Calu3 (cell line): ENCODE data around the gene KCNRG. TPM values are rescaled to one million over a fixed set of nuclear protein-coding genes. Genes with fewer than 3 reads are reported as not detected.

Experiments
- BruUV-seq: library from RNA; stranded (reverse); fragments of 400-500 nt; replicated peaks from 2 replicates; lab custom pipeline; 2021; lab: Mats Ljungman, UMichigan
- CTCF ChIA-PET: fragments of 300-600 bp; sonication (Branson Sonifier 250); formaldehyde crosslinking; loops from one replicate; lab custom pipeline; 2022; ENCODE audit warnings: antibody characterized with exemption; lab: Charles Lee
- DNase-seq: peaks from one replicate; pipeline ENCODE4 v3.0.0; 2022
- H3K27ac Mint-ChIP-seq: one replicate; pipeline ENCODE4 v1.8.0; 2022; ENCODE audit warnings: mixed read lengths; ENCODE audit not compliant: unreplicated experiment
- H3K27me3 Mint-ChIP-seq: one replicate; pipeline ENCODE4 v1.8.0; 2022; ENCODE audit warnings: mixed read lengths; ENCODE audit not compliant: unreplicated experiment
- H3K36me3 Mint-ChIP-seq: one replicate; pipeline ENCODE4 v1.8.0; 2022; ENCODE audit warnings: mild to moderate bottlenecking, moderate library complexity, mixed read lengths; ENCODE audit not compliant: insufficient read depth, unreplicated experiment
- H3K4me1 Mint-ChIP-seq: one replicate; pipeline ENCODE4 v1.8.0; 2022; ENCODE audit warnings: mild to moderate bottlenecking, low read depth, mixed read lengths; ENCODE audit not compliant: unreplicated experiment
- H3K4me3 Mint-ChIP-seq: one replicate; pipeline ENCODE4 v1.8.0; 2022; ENCODE audit warnings: mild to moderate bottlenecking, low read depth, moderate library complexity, mixed read lengths; ENCODE audit not compliant: unreplicated experiment
- H3K9me3 Mint-ChIP-seq: one replicate; pipeline ENCODE4 v1.8.0; 2022; ENCODE audit warnings: low read depth, mixed read lengths; ENCODE audit not compliant: unreplicated experiment
- intact Hi-C: fragments of 100-400 bp; cut with micrococcal nuclease; formaldehyde crosslinking; loops from one replicate; pipeline ENCODE4 v1.10.0; 2022; ENCODE audit not compliant: unreplicated experiment
- total RNA-seq: library from RNA; stranded (reverse); gene quantifications from 2 replicates; pipeline ENCODE4 v1.2.3, GENCODE V29; 2022
- TF ChIP-seq, protein P1 (sequence below): fragments of 200-600 bp; IDR thresholded peaks from one replicate; pipeline ENCODE4 v1.8.0; 2022; ENCODE audit warnings: antibody characterized with exemption; ENCODE audit not compliant: unreplicated experiment

The KCNRG gene
- total RNA-seq, 1 experiment from 2014 or later = not detected

DNA sequence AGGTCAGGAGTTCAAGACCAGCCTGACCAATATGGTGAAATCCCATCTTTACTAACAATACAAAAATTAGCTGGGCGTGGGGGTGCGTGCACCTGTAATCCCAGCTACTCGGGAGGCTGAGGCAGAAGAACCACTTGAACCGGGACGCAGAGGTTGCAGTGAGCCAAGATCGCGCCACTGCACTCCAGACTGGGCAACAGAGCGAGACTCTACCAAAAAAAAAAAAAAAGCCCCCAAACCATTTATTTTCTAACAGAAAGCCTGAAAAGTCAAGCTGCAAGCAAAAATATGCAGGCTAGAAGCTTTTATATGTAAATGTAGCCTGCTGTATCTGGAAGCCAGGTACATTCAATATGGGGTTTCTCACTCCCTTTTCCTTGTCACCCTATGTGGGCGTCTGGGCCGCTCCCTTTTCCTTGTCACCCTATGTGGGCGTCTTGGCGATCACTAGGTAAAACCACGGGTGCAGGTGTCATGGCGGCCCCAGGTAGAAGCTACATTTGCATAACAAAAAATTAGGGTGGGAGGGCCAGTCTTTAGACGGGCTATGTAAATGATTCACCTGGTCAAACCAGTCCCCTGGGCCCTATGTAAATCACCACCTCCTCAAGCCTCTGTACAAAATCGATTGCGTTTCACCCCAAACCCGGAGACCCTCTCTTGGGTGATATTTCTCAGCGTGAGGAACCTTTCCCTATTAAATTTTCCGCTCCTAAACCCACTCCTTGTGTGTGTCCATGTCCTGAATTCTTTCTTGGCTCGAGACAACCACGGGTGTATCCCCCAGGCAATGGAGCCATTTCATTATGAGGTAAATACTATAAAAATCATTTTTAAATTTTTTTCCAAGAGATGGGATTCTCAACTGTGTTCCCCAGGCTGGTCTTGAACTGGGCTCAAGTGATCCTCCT, 16.3 kb upstream of the KCNRG start:
- H3K27me3 Mint-ChIP-seq = no peaks in the 10 kb centered on the region
- H3K27ac Mint-ChIP-seq = no peak overlapping the region
- DNase-seq = no peak
- H3K9me3 Mint-ChIP-seq = no peaks in the 10 kb centered on the region
- no peak overlapping the region for H3K4me3 Mint-ChIP-seq
- H3K36me3 Mint-ChIP-seq = peaks cover 43% of the 10 kb centered on the region
- H3K4me1 Mint-ChIP-seq = peaks cover 8% of the 10 kb centered on the region
- TF ChIP-seq, protein P1, sequence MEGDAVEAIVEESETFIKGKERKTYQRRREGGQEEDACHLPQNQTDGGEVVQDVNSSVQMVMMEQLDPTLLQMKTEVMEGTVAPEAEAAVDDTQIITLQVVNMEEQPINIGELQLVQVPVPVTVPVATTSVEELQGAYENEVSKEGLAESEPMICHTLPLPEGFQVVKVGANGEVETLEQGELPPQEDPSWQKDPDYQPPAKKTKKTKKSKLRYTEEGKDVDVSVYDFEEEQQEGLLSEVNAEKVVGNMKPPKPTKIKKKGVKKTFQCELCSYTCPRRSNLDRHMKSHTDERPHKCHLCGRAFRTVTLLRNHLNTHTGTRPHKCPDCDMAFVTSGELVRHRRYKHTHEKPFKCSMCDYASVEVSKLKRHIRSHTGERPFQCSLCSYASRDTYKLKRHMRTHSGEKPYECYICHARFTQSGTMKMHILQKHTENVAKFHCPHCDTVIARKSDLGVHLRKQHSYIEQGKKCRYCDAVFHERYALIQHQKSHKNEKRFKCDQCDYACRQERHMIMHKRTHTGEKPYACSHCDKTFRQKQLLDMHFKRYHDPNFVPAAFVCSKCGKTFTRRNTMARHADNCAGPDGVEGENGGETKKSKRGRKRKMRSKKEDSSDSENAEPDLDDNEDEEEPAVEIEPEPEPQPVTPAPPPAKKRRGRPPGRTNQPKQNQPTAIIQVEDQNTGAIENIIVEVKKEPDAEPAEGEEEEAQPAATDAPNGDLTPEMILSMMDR = no peak
- BruUV-seq = no TSS peak
- intact Hi-C loops = loop anchor here (5.0 kb wide), 1 partner anchor 83 kb away; no protein-coding TSS in a partner anchor
- CTCF ChIA-PET = no interaction called here

DNA sequence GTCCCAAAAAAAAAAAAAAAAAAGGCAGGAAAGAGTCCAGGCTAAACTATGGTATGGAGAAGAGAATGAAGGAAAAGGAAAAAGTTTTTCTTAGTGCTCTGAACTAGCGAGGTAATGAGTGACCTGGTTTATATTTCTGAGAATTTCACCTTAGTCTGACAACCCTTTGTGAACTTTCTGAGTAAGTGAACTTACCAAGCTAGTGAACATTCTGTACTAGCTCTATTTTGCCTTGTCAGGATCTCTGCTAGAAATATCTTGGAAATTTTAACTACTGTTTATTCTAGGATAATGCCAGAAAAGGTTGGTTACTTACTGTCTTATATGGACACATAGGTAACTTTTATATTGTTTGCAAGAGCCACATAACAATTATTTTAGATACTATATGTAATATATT, 14.0 kb upstream of the KCNRG start:
- TF ChIP-seq, protein P1 = no peak
- peaks cover 42% of the 10 kb centered on the region for H3K36me3 Mint-ChIP-seq
- H3K27me3 Mint-ChIP-seq = no peaks in the 10 kb centered on the region
- CTCF ChIA-PET = interaction anchor here (0.7 kb wide), 1 partner anchor 25 kb away, joined by 3 read pairs; no protein-coding TSS in a partner anchor
- peaks cover 8% of the 10 kb centered on the region for H3K4me1 Mint-ChIP-seq
- no peaks in the 10 kb centered on the region for H3K9me3 Mint-ChIP-seq
- no peak overlapping the region for H3K4me3 Mint-ChIP-seq
- BruUV-seq = no TSS peak
- intact Hi-C loops = no loop called here
- no peak for DNase-seq
- H3K27ac Mint-ChIP-seq = no peak overlapping the region

DNA sequence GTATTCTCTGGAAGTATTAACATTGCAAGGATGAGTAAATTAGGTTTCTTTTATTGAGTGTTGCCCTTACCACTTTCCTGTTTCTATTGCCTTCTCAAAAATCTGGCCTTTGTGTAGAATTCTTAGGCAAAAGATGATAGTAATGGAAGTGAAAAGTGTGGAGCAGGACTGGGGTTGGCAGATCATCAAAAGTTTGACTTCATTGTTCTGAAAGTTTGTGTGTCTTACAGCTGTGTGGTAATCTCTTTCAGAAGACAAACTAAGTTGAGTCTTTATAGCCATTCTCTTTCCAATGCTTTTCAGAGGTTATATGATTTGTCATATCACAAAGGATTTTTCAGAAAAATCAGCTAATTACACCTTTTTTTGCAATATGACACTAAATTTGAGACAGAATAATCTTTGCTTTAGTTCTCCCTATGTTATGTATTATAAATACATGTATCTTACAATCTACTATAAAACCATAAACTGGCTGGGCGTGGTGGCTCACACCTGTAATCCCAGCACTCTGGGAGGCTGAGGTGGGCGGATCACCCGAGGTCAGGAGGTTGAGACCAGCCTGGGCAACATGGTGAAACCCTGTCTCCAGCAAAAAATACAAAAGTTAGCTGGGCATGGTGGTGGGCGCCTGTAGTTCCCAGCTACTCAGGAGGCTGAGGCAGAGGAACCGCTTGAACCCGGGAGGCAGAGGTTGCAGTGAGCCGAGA, 8.7 kb upstream of the KCNRG start:
- TF ChIP-seq, protein P1 = no peak
- peaks cover 15% of the 10 kb centered on the region for H3K36me3 Mint-ChIP-seq
- H3K9me3 Mint-ChIP-seq = no peaks in the 10 kb centered on the region
- CTCF ChIA-PET = no interaction called here
- intact Hi-C loops = no loop called here
- no peaks in the 10 kb centered on the region for H3K4me1 Mint-ChIP-seq
- H3K27me3 Mint-ChIP-seq = no peaks in the 10 kb centered on the region
- no peak overlapping the region for H3K27ac Mint-ChIP-seq
- DNase-seq = no peak
- BruUV-seq = no TSS peak
- H3K4me3 Mint-ChIP-seq = no peak overlapping the region

DNA sequence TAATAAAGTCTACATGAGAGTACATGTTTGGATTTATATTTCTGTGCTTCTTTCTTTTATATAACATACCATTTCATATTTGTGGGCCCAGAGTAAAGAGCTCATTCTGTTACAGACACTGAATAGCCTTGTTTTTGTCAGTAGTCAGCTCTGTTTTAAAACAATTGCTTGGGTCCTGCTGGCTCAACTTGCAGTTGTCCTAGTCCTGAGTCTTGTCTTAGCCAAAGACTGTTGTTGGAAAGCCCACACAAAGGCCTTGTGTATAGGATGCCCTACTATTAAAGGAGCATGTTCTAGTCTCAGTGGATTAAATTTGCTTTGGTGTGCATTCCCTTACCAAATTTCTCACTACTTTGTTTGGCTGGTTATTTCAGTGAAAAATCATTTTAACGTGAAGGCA, 3.8 kb upstream of the KCNRG start:
- no peak overlapping the region for H3K4me3 Mint-ChIP-seq
- CTCF ChIA-PET = no interaction called here
- no peaks in the 10 kb centered on the region for H3K27me3 Mint-ChIP-seq
- no peaks in the 10 kb centered on the region for H3K9me3 Mint-ChIP-seq
- intact Hi-C loops = no loop called here
- H3K27ac Mint-ChIP-seq = no peak overlapping the region
- no TSS peak for BruUV-seq
- TF ChIP-seq, protein P1 = no peak
- DNase-seq = no peak
- H3K4me1 Mint-ChIP-seq = no peaks in the 10 kb centered on the region
- peaks cover 11% of the 10 kb centered on the region for H3K36me3 Mint-ChIP-seq
